ENCODE measurements around the gene PDCD6IP.
"Not testable (repeated sequence)": the region's sequence is repeated elsewhere in the genome, so short reads cannot be mapped to it uniquely, and the experiment has no call there.

The PDCD6IP gene

GRCh38 chr3:33798418-33799201, at the start of gene PDCD6IP:
PDCD6IP (plus strand) TSS chr3:33798630; CDS start chr3:33798729, 99 bp downstream.
- DNase-seq, result peak; percentile 50 to 94 (median 90)

- no peak for DNase-seq
Observed at GRCh38 chr3:33749546-33750210, 48.8 kb upstream of the PDCD6IP start.

- no peak for DNase-seq
Observed at GRCh38 chr3:33750211-33750548, 48.2 kb upstream of the PDCD6IP start.

GRCh38 chr3:33751336-33751735, 47.1 kb upstream of the PDCD6IP start:
- DNase-seq, result no peak

- DNase-seq, result not testable (repeated sequence)
Observed at GRCh38 chr3:33754391-33754790, 44.0 kb upstream of the PDCD6IP start.

GRCh38 chr3:33758281-33758680, 40.1 kb upstream of the PDCD6IP start:
- DNase-seq, result no peak

- no peak for DNase-seq
Observed at GRCh38 chr3:33758864-33759263, 39.6 kb upstream of the PDCD6IP start.

- no peak for DNase-seq
Observed at GRCh38 chr3:33768578-33769330, 29.7 kb upstream of the PDCD6IP start.

- no peak for DNase-seq
Observed at GRCh38 chr3:33773637-33774036, 24.8 kb upstream of the PDCD6IP start.

- DNase-seq, result no peak
Observed at GRCh38 chr3:33775363-33775762, 23.1 kb upstream of the PDCD6IP start.

GRCh38 chr3:33777996-33778395, 20.4 kb upstream of the PDCD6IP start:
- no peak for DNase-seq

GRCh38 chr3:33779751-33780150, 18.7 kb upstream of the PDCD6IP start:
- no peak for DNase-seq

- DNase-seq, result not testable (repeated sequence)
Observed at GRCh38 chr3:33781413-33781812, 17.0 kb upstream of the PDCD6IP start.

GRCh38 chr3:33786565-33787327, 11.7 kb upstream of the PDCD6IP start:
- no peak for DNase-seq

GRCh38 chr3:33787328-33788009, 11.0 kb upstream of the PDCD6IP start:
- DNase-seq, result peak in 8 of 14 donors; percentile 3 to 53 (median 10)

GRCh38 chr3:33789183-33789954, 9.1 kb upstream of the PDCD6IP start:
- no peak for DNase-seq

GRCh38 chr3:33790091-33790490, 8.3 kb upstream of the PDCD6IP start:
- no peak for DNase-seq

GRCh38 chr3:33791477-33792166, 6.8 kb upstream of the PDCD6IP start:
- no peak for DNase-seq

GRCh38 chr3:33792167-33792892, 6.1 kb upstream of the PDCD6IP start:
- no peak for DNase-seq

- no peak for DNase-seq
Observed at GRCh38 chr3:33795131-33795530, 3.3 kb upstream of the PDCD6IP start.
